B cell (primary cell): ENCODE data around the gene FBXL13. TPM values are rescaled to one million over a fixed set of nuclear protein-coding genes. Genes with fewer than 3 reads are reported as not detected.

Experiments
- ATAC-seq: fragments of 200-7000 bp; cut with Tn5 transposase; one replicate; pipeline ENCODE4 v1.10.0; 2021; ENCODE audit warnings: low read depth, mild to moderate bottlenecking, moderate number of reproducible peaks, moderate library complexity
- CTCF ChIA-PET: fragments of 350-600 bp; sonication (Branson Sonifier 250); formaldehyde crosslinking; loops from one replicate; lab custom pipeline; 2021; ENCODE audit warnings: antibody characterized with exemption, inconsistent platforms; lab: Charles Lee
- POLR2A ChIA-PET: fragments of 350-600 bp; sonication (Branson Sonifier 250); formaldehyde crosslinking; loops from one replicate; lab custom pipeline; 2021; ENCODE audit warnings: antibody characterized with exemption; lab: Charles Lee
- DNase-seq: peaks from one replicate; pipeline ENCODE4 v3.0.0; 2013
- H2AFZ ChIP-seq: 2 replicates; pipeline ENCODE4 v1.6.1; 2012; ENCODE audit warnings: mild to moderate bottlenecking, low read depth, low read length; ENCODE audit not compliant: insufficient read depth, poor library complexity, severe bottlenecking
- H3K27ac ChIP-seq, 2 donors: 1 replicate in 1 of 2; 2 replicates in 1 of 2; pipeline ENCODE4 v1.5.1; 2012 to 2013; ENCODE audit warnings: low read length in 2 of 2, mild to moderate bottlenecking in 2 of 2, moderate library complexity in 1 of 2
- H3K27me3 ChIP-seq, 4 experiments: fragments of 200-600 bp in 1 of 4; sonication (generic) in 1 of 4; replicated peaks in 1 of 4; 1 replicate in 2 of 4; 2 replicates in 2 of 4; pipeline versions ENCODE4 v1.6.1 to v1.7.0; 2013 to 2016; ENCODE audit warnings: low read length in 3 of 4, mild to moderate bottlenecking in 2 of 4, mixed read lengths in 1 of 4, moderate library complexity in 1 of 4; ENCODE audit not compliant: insufficient read depth in 4 of 4, control insufficient read depth in 3 of 4; ENCODE audit errors: control extremely low read depth in 1 of 4
- H3K36me3 ChIP-seq, 2 experiments: replicated peaks in 1 of 2; 1 replicate in 1 of 2; 2 replicates in 1 of 2; pipeline versions ENCODE4 v1.6.1 to v1.7.1; 2013; ENCODE audit warnings: low read length in 1 of 2; ENCODE audit not compliant: insufficient read depth in 2 of 2, control insufficient read depth in 1 of 2; ENCODE audit errors: control extremely low read depth in 1 of 2, extremely low read depth in 1 of 2
- H3K4me1 ChIP-seq, 2 donors: fragments of 200-600 bp in 1 of 2; sonication (generic) in 1 of 2; 1 replicate in 1 of 2; 2 replicates in 1 of 2; pipeline versions ENCODE4 v1.5.1 to v1.6.1; 2013 to 2017; ENCODE audit warnings: low read length in 2 of 2; ENCODE audit not compliant: control insufficient read depth in 2 of 2, insufficient read depth in 2 of 2
- H3K4me2 ChIP-seq: replicated peaks from 2 replicates; pipeline ENCODE3; 2012; ENCODE audit warnings: mild to moderate bottlenecking, low read depth, low read length; ENCODE audit not compliant: poor library complexity, severe bottlenecking
- H3K4me3 ChIP-seq, 5 experiments: fragments of 200-600 bp in 1 of 5; sonication (generic) in 1 of 5; 1 replicate in 3 of 5; 2 replicates in 2 of 5; pipeline versions ENCODE4 v1.5.1 to v1.7.0; 2011 to 2016; ENCODE audit warnings: low read length in 4 of 5, mild to moderate bottlenecking in 4 of 5, low read depth in 2 of 5, control low read depth in 1 of 5, moderate library complexity in 1 of 5; ENCODE audit not compliant: insufficient read depth in 1 of 5; ENCODE audit errors: control extremely low read depth in 1 of 5, extremely low read depth in 1 of 5
- H3K79me2 ChIP-seq: fragments of 200-600 bp; sonication (generic); one replicate; pipeline ENCODE4 v1.6.0; 2016; ENCODE audit warnings: low read length; ENCODE audit not compliant: control insufficient read depth, insufficient read depth
- H3K9ac ChIP-seq: fragments of 200-600 bp; sonication (generic); 2 replicates; pipeline ENCODE4 v1.6.1; 2017; ENCODE audit warnings: mild to moderate bottlenecking, low read length, moderate library complexity
- H3K9me3 ChIP-seq, 3 donors: one replicate each; pipeline versions ENCODE4 v1.6.1 to v1.7.1; 2013; ENCODE audit warnings: low read length in 2 of 3; ENCODE audit not compliant: control insufficient read depth in 2 of 3, insufficient read depth in 1 of 3; ENCODE audit errors: control extremely low read depth in 1 of 3
- H4K20me1 ChIP-seq: 2 replicates; pipeline ENCODE4 v1.6.0; 2012; ENCODE audit warnings: mild to moderate bottlenecking, low read length; ENCODE audit not compliant: insufficient read depth, control insufficient read depth, poor library complexity, severe bottlenecking
- H3K27ac Mint-ChIP-seq: one replicate; pipeline ENCODE4 v1.8.0; 2021; ENCODE audit warnings: mixed read lengths
- H3K27me3 Mint-ChIP-seq: one replicate; pipeline ENCODE4 v1.8.0; 2021; ENCODE audit warnings: mixed read lengths
- H3K4me1 Mint-ChIP-seq: one replicate; pipeline ENCODE4 v1.8.0; 2021; ENCODE audit warnings: mixed read lengths
- H3K4me3 Mint-ChIP-seq: one replicate; pipeline ENCODE4 v1.8.0; 2021; ENCODE audit warnings: mixed read lengths
- H3K9me3 Mint-ChIP-seq: one replicate; pipeline ENCODE4 v1.8.0; 2022; ENCODE audit warnings: mixed read lengths; ENCODE audit not compliant: insufficient read depth
- CTCF ChIP-seq: fragments of 200-600 bp; IDR thresholded peaks from one replicate; pipeline ENCODE4 v1.8.0; 2022; ENCODE audit warnings: antibody characterized with exemption, mild to moderate bottlenecking
- EZH2 ChIP-seq: IDR thresholded peaks from 2 replicates; pipeline ENCODE4 v1.6.1; 2012; ENCODE audit warnings: borderline replicate concordance, low read depth, mild to moderate bottlenecking, moderate library complexity, low read length; ENCODE audit not compliant: insufficient read depth, poor library complexity, severe bottlenecking
- WGBS: methylation state at CpG from one replicate; pipeline ENCODE4 v1.1.5; 2013; ENCODE audit warnings: missing lambda C conversion rate; ENCODE audit not compliant: insufficient coverage; 5-methylcytosine and 5-hydroxymethylcytosine counted together
- intact Hi-C: fragments of 100-400 bp; cut with micrococcal nuclease; formaldehyde crosslinking; loops from one replicate; pipeline ENCODE4 v1.10.0; 2022
- polyA plus RNA-seq: library from polyadenylated mRNA; depleted of rRNA; stranded (reverse); fragments of >200 nt; gene quantifications from 2 replicates; pipeline ENCODE4 v1.2.3, GENCODE V29; 2012
- total RNA-seq, 2 donors: library from RNA; stranded (reverse); fragments of 120-200 nt in 1 of 2; gene quantifications; 1 replicate in 1 of 2; 2 replicates in 1 of 2; pipeline versions ENCODE4 v1.2.3 to v1.2.4, GENCODE V29; 2013 to 2022

FBXL13 gene
- total and polyA plus RNA-seq, 2 donors (not counting 1 experiment from before 2014, with no cell fraction given) = 0.22 to 4.0 TPM

DNA sequence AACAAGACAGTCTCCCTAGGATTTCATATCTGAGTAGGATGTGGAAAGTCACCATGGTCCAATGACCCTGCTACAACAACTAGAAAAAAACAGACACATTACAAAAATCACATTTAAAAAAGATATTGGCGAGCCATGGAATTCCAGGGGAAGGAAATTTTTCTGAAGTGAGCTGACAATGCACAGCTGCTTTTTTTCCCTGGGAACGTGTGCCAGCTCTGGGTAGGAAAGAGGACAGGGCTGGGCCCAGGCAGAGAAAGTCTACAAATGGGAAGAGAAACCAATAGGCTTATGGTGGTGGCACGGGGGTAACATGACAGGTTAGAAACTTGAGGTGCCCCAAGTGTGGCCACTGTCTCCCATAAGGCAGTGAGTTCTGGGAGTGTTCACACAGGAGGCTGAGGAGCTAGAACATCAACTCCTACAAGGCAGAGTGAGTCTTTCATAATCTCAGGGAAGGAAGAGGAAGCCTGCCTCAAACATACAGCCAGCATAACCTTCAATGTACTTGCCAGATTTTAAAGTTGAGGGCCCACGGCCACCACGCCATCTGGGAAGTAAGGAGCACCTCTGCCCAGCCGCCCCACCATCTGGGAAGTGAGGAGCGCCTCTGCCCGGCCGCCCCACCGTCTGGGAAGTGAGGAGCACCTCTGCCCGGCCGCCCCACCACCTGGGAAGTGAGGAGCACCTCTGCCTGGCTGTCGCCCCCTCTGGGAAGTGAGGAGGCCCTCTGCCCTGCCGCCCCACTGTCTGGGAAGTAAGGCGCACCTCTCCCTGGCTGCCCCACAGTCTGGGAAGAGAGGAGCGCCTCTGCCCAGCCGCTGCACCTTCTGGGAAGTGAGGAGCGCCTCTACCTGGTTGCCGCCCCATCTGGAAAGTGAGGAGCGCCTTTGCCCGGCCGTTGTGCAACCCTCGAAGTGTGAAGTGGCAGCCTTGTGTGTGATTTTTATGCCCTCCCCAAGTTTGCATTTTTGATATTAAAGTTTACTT, 5.9 kb downstream of the FBXL13 start:
- Histone ChIP-seq H2AFZ (no peak overlapping the region), H3K27ac (no peak overlapping the region), H3K4me1 (no peaks in the 10 kb centered on the region), H3K79me2 (no peaks in the 10 kb centered on the region), H3K4me3 (no peak overlapping the region), H3K9me3 (no peaks in the 10 kb centered on the region), H3K4me2 (no peak overlapping the region), H3K27me3 (no peaks in the 10 kb centered on the region), H3K9ac (no peak overlapping the region), H3K36me3 (no peaks in the 10 kb centered on the region), H4K20me1 (no peaks in the 10 kb centered on the region)
- no peak for DNase-seq
- WGBS = 96% methylated on average over 21 of the region's 23 CpGs
- TF ChIP-seq CTCF = no peak
- TF ChIP-seq EZH2 = no peak
- peaks cover under 1% of the 10 kb centered on the region for H3K4me1 Mint-ChIP-seq
- H3K27me3 Mint-ChIP-seq = no peaks in the 10 kb centered on the region
- H3K9me3 Mint-ChIP-seq = no peaks in the 10 kb centered on the region
- no peak overlapping the region for H3K27ac Mint-ChIP-seq
- ATAC-seq = no peak
- intact Hi-C loops = no loop called here
- ChIA-PET POLR2A (no interaction called here), CTCF (interaction anchor here (1.3 kb wide), 1 partner anchor 310 kb away, joined by 7 read pairs; no protein-coding TSS in a partner anchor)
- H3K4me3 Mint-ChIP-seq = no peak overlapping the region

- ChIA-PET CTCF (interaction anchor here (1.0 to 1.4 kb wide), 4 partner anchors 10 to 307 kb away, joined by 3 to 9 read pairs (median 4); partner anchors contain the start of genes ARMC10 and FBXL13), POLR2A (no interaction called here)
- peak; percentile 60 for TF ChIP-seq CTCF
- no peak for TF ChIP-seq EZH2
- 25% methylated on average over 1 of the region's 1 CpG for WGBS
- Histone ChIP-seq H3K4me3 (no peak overlapping the region), H3K4me1 (no peaks in the 10 kb centered on the region), H3K27ac (no peak overlapping the region), H4K20me1 (no peaks in the 10 kb centered on the region), H3K4me2 (no peak overlapping the region), H2AFZ (no peak overlapping the region), H3K36me3 (no peaks in the 10 kb centered on the region), H3K9me3 (no peaks in the 10 kb centered on the region), H3K27me3 (no peaks in the 10 kb centered on the region), H3K9ac (no peak overlapping the region), H3K79me2 (no peaks in the 10 kb centered on the region)
- ATAC-seq = peak; percentile 61
- Mint-ChIP-seq H3K27ac (no peak overlapping the region), H3K27me3 (no peaks in the 10 kb centered on the region), H3K4me3 (no peak overlapping the region), H3K9me3 (no peaks in the 10 kb centered on the region), H3K4me1 (no peaks in the 10 kb centered on the region)
- intact Hi-C loops = no loop called here
- DNase-seq = peak; percentile 56
Measured at GRCh38 chr7:103065667-103066066, 8.9 kb downstream of the FBXL13 start.
